Heart right ventricle (tissue), 16 donors: ENCODE results near the gene DGKH. TPM values are rescaled to one million over a fixed set of nuclear protein-coding genes. Genes with fewer than 3 reads are reported as not detected.

Source experiments
- ATAC-seq, 8 donors: fragments of 200-7000 bp; cut with Tn5 transposase; one replicate each; pipeline ENCODE4 v1.9.1; 2020; ENCODE audit warnings: mild to moderate bottlenecking in 8 of 8, moderate library complexity in 8 of 8, moderate number of reproducible peaks in 1 of 8
- DNase-seq, 2 donors: peaks; one replicate each; pipeline ENCODE4 v3.0.0-alpha.2; 2020
- H3K27ac ChIP-seq, 10 donors: fragments of 200-600 bp; sonication (generic) in 2 of 10; one replicate each; pipeline versions ENCODE4 v1.5.0 to v1.8.0; 2020 to 2022; ENCODE audit warnings: mild to moderate bottlenecking in 3 of 10
- H3K27me3 ChIP-seq, 7 donors: fragments of 200-600 bp; one replicate each; pipeline ENCODE4 v1.8.0; 2021 to 2022; ENCODE audit warnings: mild to moderate bottlenecking in 2 of 7
- H3K36me3 ChIP-seq, 9 donors: fragments of 200-600 bp; sonication (generic) in 1 of 9; one replicate each; pipeline versions ENCODE4 v1.5.0 to v1.8.0; 2020 to 2022; ENCODE audit warnings: mild to moderate bottlenecking in 2 of 9
- H3K4me1 ChIP-seq, 9 donors: fragments of 200-600 bp; sonication (generic) in 1 of 9; one replicate each; pipeline versions ENCODE4 v1.5.0 to v1.8.0; 2020 to 2022; ENCODE audit warnings: mild to moderate bottlenecking in 4 of 9
- H3K4me3 ChIP-seq, 10 donors: fragments of 200-600 bp; sonication (generic) in 2 of 10; one replicate each; pipeline versions ENCODE4 v1.5.0 to v1.8.0; 2020 to 2022; ENCODE audit warnings: mild to moderate bottlenecking in 7 of 10, moderate library complexity in 2 of 10
- H3K9me3 ChIP-seq, 11 donors: fragments of 200-600 bp in 10 of 11; sonication (generic) in 2 of 11; one replicate each; pipeline versions ENCODE4 v1.5.0 to v1.8.0; 2013 to 2022; ENCODE audit warnings: mild to moderate bottlenecking in 2 of 11, control low read depth in 1 of 11, moderate library complexity in 1 of 11
- WGBS, 2 donors: extraction: QIAGEN DNeasy Blood & Tissue Kit; methylation state at CpG; one replicate each; pipeline ENCODE4 v1.1.7; 2013; ENCODE audit warnings: inconsistent platforms in 1 of 2; 5-methylcytosine and 5-hydroxymethylcytosine counted together
- intact Hi-C, 10 donors: fragments of 100-400 bp; cut with DNase I; formaldehyde crosslinking; loops; one replicate each; pipeline versions ENCODE4 v1.11.1 to v1.14.2; 2022
- polyA plus RNA-seq, 2 donors: library from polyadenylated mRNA; stranded (reverse); fragments of 200-250 nt; gene quantifications; one replicate each; pipeline ENCODE4 v1.2.3, GENCODE V29; 2013
- total RNA-seq, 10 donors: library from RNA; stranded (reverse); fragmentation: NEBNext Ultra II Directional in 3 of 10; extraction: Animal tissue kit (Norgen Biotek cat#: 25700) in 3 of 10; gene quantifications; one replicate each; pipeline versions ENCODE4 v1.2.1 to v1.2.4, GENCODE V29; 2021 to 2023
- TF ChIP-seq, protein P1 (sequence below), 9 donors: fragments of 200-600 bp; sonication (generic) in 2 of 9; IDR thresholded peaks; one replicate each; pipeline versions ENCODE4 v1.5.0 to v1.8.0; 2021 to 2022; ENCODE audit warnings: antibody characterized with exemption in 9 of 9, mild to moderate bottlenecking in 5 of 9, moderate library complexity in 1 of 9
- donor health status: Arrhythmogenic right ventricular cardiomyopathy.
- donor health status: ischemic (EF 13 %, LVEDD 7.1; RV severe dilation, severe dysfunction).
- donor health status: healthy with polysubstance abuse.
- donor health status: DM: no; HTN: yes; CAD: no.
- donor health status: DM: no; HTN: no; CAD: no.
- donor health status: ischemic (EF 25% LVEDD 6.9; RV normal size, moderate dysfunction).
- donor health status: ischemic (EF 25% LVEDD 5.7; RV mildly dilated, moderate dysfunction).
- donor health status: healthy.
- donor health status: DM: yes; HTN: yes; CAD: no.
- donor health status: Ischemic cardiomyopathy.
- donor health status: ischemic (EF 35%, LVEDD 5.7; RV mildly dilated, moderate dysfunction).
- donor health status: nonischemic (EF 11% LVEDD 7.7; RV severe dilation, severe dysfunction).
- donor health status: DM: yes; HTN: yes; CAD: no.
- donor health status: PGD.
- donor health status: ischemic (EF 29% LVEDD 5.4; RV normal size, mild dysfunction).
- donor health status: nonischemic (EF 23%, LVEDD 6.1; RV moderate dilation, normal function).

Gene DGKH
- total and polyA plus RNA-seq, 12 donors: 1.2 to 11.0 (median 7.2) TPM

DNA sequence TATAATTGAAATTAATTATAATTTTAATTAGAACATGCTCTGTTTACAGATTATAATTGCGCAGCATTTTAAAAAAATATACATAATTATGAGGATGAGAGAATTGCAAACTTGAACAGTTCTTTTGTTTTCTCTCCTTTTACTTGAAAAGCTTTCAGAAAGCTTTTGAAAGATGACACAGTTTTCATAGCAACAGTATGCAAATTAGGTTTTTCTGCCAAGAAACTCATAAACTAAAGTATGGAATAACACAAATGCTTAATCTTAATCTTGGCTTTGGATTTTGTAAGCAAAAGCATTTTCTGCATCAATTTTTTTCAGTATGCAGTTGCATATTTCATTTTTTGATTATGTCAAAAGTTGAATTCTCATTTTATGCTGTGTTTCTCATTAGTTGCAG, 190.7 kb downstream of the DGKH start:
- no peaks in the 10 kb centered on the region for H3K9me3 ChIP-seq
- 91% methylated on average over 1 of the region's 1 CpG for WGBS, 2 donors

DNA sequence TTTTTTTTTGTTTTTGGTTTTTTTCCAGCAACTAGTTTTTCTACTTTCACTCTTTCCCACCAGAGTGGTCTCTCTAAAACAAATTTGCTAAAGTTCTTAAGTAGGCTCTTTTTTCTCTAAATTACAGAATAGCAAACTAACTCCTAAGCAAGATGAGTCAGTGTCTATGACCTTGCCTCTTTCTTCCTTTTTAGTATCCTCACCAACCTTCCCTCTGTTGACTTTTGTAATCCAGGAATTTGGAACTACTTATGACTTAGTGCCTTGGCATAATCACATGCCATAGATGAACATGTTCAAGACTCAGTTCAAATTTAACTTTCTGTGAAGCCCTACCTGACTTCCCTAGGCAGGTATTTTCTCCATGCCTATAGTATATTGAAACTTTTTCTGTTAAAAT, 191.2 kb downstream of the DGKH start:
- ATAC-seq (no peak), DNase-seq (no peak)
- Histone ChIP-seq H3K27me3 (no peaks in the 10 kb centered on the region), H3K36me3 (no peaks in the 10 kb centered on the region), H3K9me3 (no peaks in the 10 kb centered on the region), H3K4me1 (no peaks in the 10 kb centered on the region), H3K27ac (no peak overlapping the region), H3K4me3 (no peak overlapping the region)
- intact Hi-C loops: no loop called here
- TF ChIP-seq, protein P1, sequence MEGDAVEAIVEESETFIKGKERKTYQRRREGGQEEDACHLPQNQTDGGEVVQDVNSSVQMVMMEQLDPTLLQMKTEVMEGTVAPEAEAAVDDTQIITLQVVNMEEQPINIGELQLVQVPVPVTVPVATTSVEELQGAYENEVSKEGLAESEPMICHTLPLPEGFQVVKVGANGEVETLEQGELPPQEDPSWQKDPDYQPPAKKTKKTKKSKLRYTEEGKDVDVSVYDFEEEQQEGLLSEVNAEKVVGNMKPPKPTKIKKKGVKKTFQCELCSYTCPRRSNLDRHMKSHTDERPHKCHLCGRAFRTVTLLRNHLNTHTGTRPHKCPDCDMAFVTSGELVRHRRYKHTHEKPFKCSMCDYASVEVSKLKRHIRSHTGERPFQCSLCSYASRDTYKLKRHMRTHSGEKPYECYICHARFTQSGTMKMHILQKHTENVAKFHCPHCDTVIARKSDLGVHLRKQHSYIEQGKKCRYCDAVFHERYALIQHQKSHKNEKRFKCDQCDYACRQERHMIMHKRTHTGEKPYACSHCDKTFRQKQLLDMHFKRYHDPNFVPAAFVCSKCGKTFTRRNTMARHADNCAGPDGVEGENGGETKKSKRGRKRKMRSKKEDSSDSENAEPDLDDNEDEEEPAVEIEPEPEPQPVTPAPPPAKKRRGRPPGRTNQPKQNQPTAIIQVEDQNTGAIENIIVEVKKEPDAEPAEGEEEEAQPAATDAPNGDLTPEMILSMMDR (IDR thresholded peaks at IDR 0.05): no peak

More for the DNA sequence above, 190.7 kb downstream of the DGKH start:
- H3K4me3 ChIP-seq: no peak overlapping the region
- no peak for DNase-seq
- H3K4me1 ChIP-seq: no peaks in the 10 kb centered on the region
- no peak overlapping the region for H3K27ac ChIP-seq
- H3K36me3 ChIP-seq: peaks cover 0 to 2% (median 0%) of the 10 kb centered on the region in 9 donors
- TF ChIP-seq, protein P1 (IDR thresholded peaks at IDR 0.05): no peak
- no peak for ATAC-seq
- intact Hi-C loops: no loop called here
- no peaks in the 10 kb centered on the region for H3K27me3 ChIP-seq

DNA sequence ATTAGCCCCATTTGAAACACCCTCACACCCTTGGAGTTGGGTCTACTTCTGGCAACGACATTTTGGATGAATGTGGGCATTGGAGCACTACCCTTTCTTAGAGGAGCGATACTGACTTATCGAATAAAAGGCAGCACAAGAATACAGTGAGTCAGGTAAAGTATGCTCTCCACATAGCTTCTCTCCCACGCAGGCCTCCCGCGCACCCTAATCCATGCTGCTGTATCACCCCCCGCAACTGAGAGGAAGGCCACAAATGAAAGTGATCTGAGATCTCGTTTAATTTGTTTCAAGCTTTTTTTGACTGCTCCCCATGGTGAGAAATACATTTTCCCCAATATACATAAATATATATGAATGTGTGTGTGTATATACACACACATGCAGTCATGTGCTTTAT, 198.1 kb downstream of the DGKH start:
- Histone ChIP-seq H3K36me3 (no peaks in the 10 kb centered on the region), H3K4me1 (no peaks in the 10 kb centered on the region), H3K9me3 (no peaks in the 10 kb centered on the region), H3K4me3 (no peak overlapping the region), H3K27me3 (no peaks in the 10 kb centered on the region), H3K27ac (no peak overlapping the region)
- intact Hi-C loops: no loop called here
- DNase-seq (no peak), ATAC-seq (no peak)
- 93 to 94% methylated on average over 8 of the region's 8 CpGs for WGBS, 2 donors
- TF ChIP-seq, protein P1 (IDR thresholded peaks at IDR 0.05): no peak

DNA sequence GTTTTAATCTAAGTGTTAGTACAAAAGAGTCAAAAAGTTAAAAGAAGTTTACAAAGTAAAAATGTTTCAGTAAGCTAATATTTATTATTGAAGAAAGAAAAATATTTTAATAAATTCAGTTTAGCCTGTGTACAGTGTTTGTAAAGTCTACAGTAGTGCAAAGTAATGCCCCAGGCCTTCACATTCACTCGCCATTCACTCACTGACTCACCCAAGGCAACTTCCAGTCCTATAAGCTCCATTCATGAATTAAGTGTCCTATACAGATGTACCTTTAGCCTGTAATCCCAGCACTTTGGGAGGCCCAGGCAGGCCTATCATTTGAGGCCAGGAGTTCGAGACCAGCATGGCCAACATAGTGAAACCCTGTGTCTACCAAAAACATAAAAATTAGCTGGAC, 199.4 kb downstream of the DGKH start:
- WGBS, 2 donors: 96 to 97% methylated on average over 2 of the region's 2 CpGs
- intact Hi-C loops: no loop called here

More for the DNA sequence above, 199.4 kb downstream of the DGKH start:
- H3K9me3 ChIP-seq: no peaks in the 10 kb centered on the region
- DNase-seq: no peak
- H3K27me3 ChIP-seq: no peaks in the 10 kb centered on the region
- no peak for ATAC-seq
- no peaks in the 10 kb centered on the region for H3K4me1 ChIP-seq
- H3K36me3 ChIP-seq: no peaks in the 10 kb centered on the region
- H3K4me3 ChIP-seq: no peak overlapping the region
- no peak overlapping the region for H3K27ac ChIP-seq
- TF ChIP-seq, protein P1 (IDR thresholded peaks at IDR 0.05): no peak
